ENCODE data around the gene RPP40. TPM values are rescaled to one million over a fixed set of nuclear protein-coding genes. Genes with fewer than 3 reads are reported as not detected.

The RPP40 gene
- total RNA-seq, 1 experiment from 2014 or later, result 11.6 TPM

DNA sequence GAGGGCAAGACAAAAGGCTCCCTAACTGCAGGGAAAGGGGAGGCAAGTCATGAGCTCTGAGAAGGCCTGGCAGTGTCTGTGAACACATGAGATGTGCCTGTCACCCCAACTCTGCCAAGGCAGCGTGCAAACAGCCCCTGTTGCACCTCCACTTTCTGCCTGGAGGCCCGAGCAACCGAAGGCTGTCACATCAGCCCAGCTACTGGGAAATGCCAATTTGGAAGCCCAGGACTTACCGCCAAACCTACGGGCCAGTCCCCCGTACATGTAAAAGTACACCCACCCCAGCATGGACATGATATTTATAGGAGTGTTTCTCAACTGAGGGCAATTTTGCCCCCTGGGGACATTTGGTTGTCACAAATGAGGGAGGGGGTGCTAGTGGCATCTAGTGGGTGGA lies 27.3 kb upstream of the RPP40 start:
- intact Hi-C loops (cut with micrococcal nuclease; ENCODE audit: unreplicated experiment), result no loop called here
- H3K27ac Mint-ChIP-seq (ENCODE audit: unreplicated experiment), result no peak overlapping the region
- H3K27me3 Mint-ChIP-seq (ENCODE audit: insufficient read depth, unreplicated experiment), result no peaks in the 10 kb centered on the region
- no peak for DNase-seq
- Histone ChIP-seq H3K4me3 (ENCODE audit: low read depth, low read length) (no peak overlapping the region), H3K9me3 (no peaks in the 10 kb centered on the region), H3K4me1 (no peaks in the 10 kb centered on the region), H3K27me3 (replicated peaks; ENCODE audit: control insufficient read depth, insufficient read depth, low read length) (no peaks in the 10 kb centered on the region), H3K36me3 (ENCODE audit: control insufficient read depth, insufficient read depth, low read length) (no peaks in the 10 kb centered on the region)
- TF ChIP-seq, protein P1, sequence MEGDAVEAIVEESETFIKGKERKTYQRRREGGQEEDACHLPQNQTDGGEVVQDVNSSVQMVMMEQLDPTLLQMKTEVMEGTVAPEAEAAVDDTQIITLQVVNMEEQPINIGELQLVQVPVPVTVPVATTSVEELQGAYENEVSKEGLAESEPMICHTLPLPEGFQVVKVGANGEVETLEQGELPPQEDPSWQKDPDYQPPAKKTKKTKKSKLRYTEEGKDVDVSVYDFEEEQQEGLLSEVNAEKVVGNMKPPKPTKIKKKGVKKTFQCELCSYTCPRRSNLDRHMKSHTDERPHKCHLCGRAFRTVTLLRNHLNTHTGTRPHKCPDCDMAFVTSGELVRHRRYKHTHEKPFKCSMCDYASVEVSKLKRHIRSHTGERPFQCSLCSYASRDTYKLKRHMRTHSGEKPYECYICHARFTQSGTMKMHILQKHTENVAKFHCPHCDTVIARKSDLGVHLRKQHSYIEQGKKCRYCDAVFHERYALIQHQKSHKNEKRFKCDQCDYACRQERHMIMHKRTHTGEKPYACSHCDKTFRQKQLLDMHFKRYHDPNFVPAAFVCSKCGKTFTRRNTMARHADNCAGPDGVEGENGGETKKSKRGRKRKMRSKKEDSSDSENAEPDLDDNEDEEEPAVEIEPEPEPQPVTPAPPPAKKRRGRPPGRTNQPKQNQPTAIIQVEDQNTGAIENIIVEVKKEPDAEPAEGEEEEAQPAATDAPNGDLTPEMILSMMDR (IDR thresholded peaks at IDR 0.05; ENCODE audit: insufficient read depth in 1 of 2, low read depth in 1 of 2, low read length in 1 of 2, severe bottlenecking in 1 of 2, unreplicated experiment in 1 of 2), result no peak
- ChIA-PET POLR2A (no interaction called here), CTCF (interaction anchor here (1.2 kb wide), 1 partner anchor 383 kb away, joined by 3 read pairs; no protein-coding TSS in a partner anchor)
- no TSS peak for BruUV-seq (replicated peaks)
- peaks cover 6% of the 10 kb centered on the region for H3K4me1 Mint-ChIP-seq (ENCODE audit: low read depth, unreplicated experiment)
- H3K36me3 Mint-ChIP-seq (ENCODE audit: insufficient read depth, unreplicated experiment), result no peaks in the 10 kb centered on the region
- H3K4me3 Mint-ChIP-seq (ENCODE audit: unreplicated experiment), result no peak overlapping the region
- no peaks in the 10 kb centered on the region for H3K9me3 Mint-ChIP-seq (ENCODE audit: unreplicated experiment)

DNA sequence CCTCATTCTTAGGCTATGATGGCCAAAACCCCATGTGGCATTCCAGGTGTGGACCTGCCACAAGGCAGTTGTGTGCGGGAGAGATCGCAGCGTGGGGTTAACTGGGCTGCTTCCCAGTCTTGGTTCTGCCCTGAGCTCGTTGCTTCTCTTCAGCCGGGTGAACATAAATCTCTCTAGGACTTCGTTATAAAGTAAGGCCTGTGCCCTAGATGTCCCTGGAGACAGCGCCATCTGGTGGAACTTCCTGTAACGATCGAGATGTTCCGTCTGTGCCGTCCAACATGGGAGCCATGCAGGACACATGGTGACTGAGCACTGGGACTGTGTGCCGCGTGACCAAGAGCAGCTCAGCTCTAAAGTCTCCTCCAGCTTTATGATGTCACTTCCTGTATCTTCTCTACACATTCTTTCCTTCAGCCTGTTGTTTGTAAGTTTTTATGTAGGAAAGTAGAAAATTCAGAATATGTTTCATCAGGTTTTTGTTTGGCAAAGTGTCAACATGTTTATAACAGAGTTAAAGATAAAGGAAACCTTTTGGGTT lies 26.8 kb upstream of the RPP40 start:
- TF ChIP-seq, protein P1 (IDR thresholded peaks at IDR 0.05; ENCODE audit: insufficient read depth in 1 of 2, low read depth in 1 of 2, low read length in 1 of 2, severe bottlenecking in 1 of 2, unreplicated experiment in 1 of 2), result peak; percentile 55 to 60
- H3K36me3 Mint-ChIP-seq (ENCODE audit: insufficient read depth, unreplicated experiment), result no peaks in the 10 kb centered on the region
- Histone ChIP-seq H3K36me3 (ENCODE audit: control insufficient read depth, insufficient read depth, low read length) (no peaks in the 10 kb centered on the region), H3K9me3 (no peaks in the 10 kb centered on the region), H3K4me1 (peaks cover 2% of the 10 kb centered on the region; the same call in 1 of the 2 replicates), H3K27me3 (replicated peaks; ENCODE audit: control insufficient read depth, insufficient read depth, low read length) (no peaks in the 10 kb centered on the region), H3K4me3 (ENCODE audit: low read depth, low read length) (no peak overlapping the region)
- DNase-seq, result peak; percentile 74 to 81
- no TSS peak for BruUV-seq (replicated peaks)
- H3K4me1 Mint-ChIP-seq (ENCODE audit: low read depth, unreplicated experiment), result peaks cover 6% of the 10 kb centered on the region
- H3K27ac Mint-ChIP-seq (ENCODE audit: unreplicated experiment), result no peak overlapping the region
- no peaks in the 10 kb centered on the region for H3K27me3 Mint-ChIP-seq (ENCODE audit: insufficient read depth, unreplicated experiment)
- H3K4me3 Mint-ChIP-seq (ENCODE audit: unreplicated experiment), result no peak overlapping the region
- no peaks in the 10 kb centered on the region for H3K9me3 Mint-ChIP-seq (ENCODE audit: unreplicated experiment)
- CTCF ChIA-PET, result interaction anchor here (0.6 to 1.2 kb wide), 3 partner anchors 27 to 1274 kb away, joined by 3 to 7 read pairs (median 3); partner anchors contain the start of gene RPP40
- intact Hi-C loops (cut with micrococcal nuclease; ENCODE audit: unreplicated experiment), result loop anchor here (1.0 kb wide), 1 partner anchor 27 kb away; no protein-coding TSS in a partner anchor
- POLR2A ChIA-PET, result interaction anchor here (0.6 kb wide), 1 partner anchor 25 kb away, joined by 3 read pairs; no protein-coding TSS in a partner anchor

DNA sequence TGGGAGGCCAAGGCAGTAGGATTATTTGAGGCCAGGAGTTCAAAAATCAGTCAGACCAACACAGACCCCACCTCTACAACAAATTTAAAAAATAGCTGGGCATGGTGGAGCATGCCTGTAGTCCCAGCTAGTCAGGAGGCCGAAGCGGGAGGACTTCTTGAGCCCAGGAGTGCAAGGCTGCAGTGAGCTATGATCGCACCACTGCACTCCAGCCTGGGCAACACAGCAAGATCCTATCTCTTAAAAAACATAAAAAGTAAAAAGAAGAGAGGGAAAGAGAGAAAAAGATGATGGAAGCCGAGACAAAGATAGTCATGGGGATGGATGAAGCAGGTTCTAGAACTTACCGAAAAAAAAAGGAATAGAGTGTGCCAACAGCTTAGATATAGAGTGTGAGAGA lies 25.8 kb upstream of the RPP40 start:
- Histone ChIP-seq H3K9me3 (no peaks in the 10 kb centered on the region), H3K27me3 (replicated peaks; ENCODE audit: control insufficient read depth, insufficient read depth, low read length) (no peaks in the 10 kb centered on the region), H3K4me1 (peaks cover 4% of the 10 kb centered on the region; the same call in 1 of the 2 replicates), H3K4me3 (ENCODE audit: low read depth, low read length) (no peak overlapping the region), H3K36me3 (ENCODE audit: control insufficient read depth, insufficient read depth, low read length) (no peaks in the 10 kb centered on the region)
- H3K9me3 Mint-ChIP-seq (ENCODE audit: unreplicated experiment), result no peaks in the 10 kb centered on the region
- peaks cover 5% of the 10 kb centered on the region for H3K4me1 Mint-ChIP-seq (ENCODE audit: low read depth, unreplicated experiment)
- intact Hi-C loops (cut with micrococcal nuclease; ENCODE audit: unreplicated experiment), result loop anchor here (1.0 kb wide), 1 partner anchor 26 kb away; no protein-coding TSS in a partner anchor
- H3K36me3 Mint-ChIP-seq (ENCODE audit: insufficient read depth, unreplicated experiment), result no peaks in the 10 kb centered on the region
- no peak overlapping the region for H3K27ac Mint-ChIP-seq (ENCODE audit: unreplicated experiment)
- no peaks in the 10 kb centered on the region for H3K27me3 Mint-ChIP-seq (ENCODE audit: insufficient read depth, unreplicated experiment)
- TF ChIP-seq, protein P1 (IDR thresholded peaks at IDR 0.05; ENCODE audit: insufficient read depth in 1 of 2, low read depth in 1 of 2, low read length in 1 of 2, severe bottlenecking in 1 of 2, unreplicated experiment in 1 of 2), result no peak
- BruUV-seq (replicated peaks), result no TSS peak
- no peak overlapping the region for H3K4me3 Mint-ChIP-seq (ENCODE audit: unreplicated experiment)
- POLR2A ChIA-PET, result no interaction called here
- no peak for DNase-seq
- CTCF ChIA-PET, result no interaction called here
